CD14-positive monocyte (primary cell): ENCODE data around the gene DOCK1. TPM values are rescaled to one million over a fixed set of nuclear protein-coding genes. Genes with fewer than 3 reads are reported as not detected.

Experiments
- DNase-seq, 3 donors: peaks; one replicate each; pipeline ENCODE4 v3.0.0-alpha.2; 2011 to 2022
- H2AFZ ChIP-seq: 2 replicates; pipeline ENCODE4 v1.6.0; 2012; ENCODE audit warnings: mild to moderate bottlenecking, low read depth, low read length, inconsistent platforms; ENCODE audit not compliant: insufficient read depth, poor library complexity, severe bottlenecking
- H3K27ac ChIP-seq, 2 donors: 1 replicate in 1 of 2; 2 replicates in 1 of 2; pipeline ENCODE4 v1.5.1; 2012 to 2013; ENCODE audit warnings: low read length in 2 of 2, control low read depth in 1 of 2, inconsistent platforms in 1 of 2, low read depth in 1 of 2, mild to moderate bottlenecking in 1 of 2
- H3K27me3 ChIP-seq, 2 donors: one replicate each; pipeline versions ENCODE4 v1.6.0 to v1.6.1; 2011 to 2013; ENCODE audit warnings: low read length in 2 of 2; ENCODE audit not compliant: control insufficient read depth in 2 of 2, insufficient read depth in 2 of 2
- H3K36me3 ChIP-seq, 2 donors: replicated peaks in 1 of 2; 1 replicate in 1 of 2; 2 replicates in 1 of 2; pipeline versions ENCODE4 v1.5.1 to v1.6.1; 2012 to 2013; ENCODE audit warnings: low read length in 2 of 2, control low read depth in 1 of 2, inconsistent platforms in 1 of 2, mild to moderate bottlenecking in 1 of 2; ENCODE audit not compliant: insufficient read depth in 2 of 2, control insufficient read depth in 1 of 2
- H3K4me1 ChIP-seq, 2 donors: 1 replicate in 1 of 2; 2 replicates in 1 of 2; pipeline versions ENCODE4 v1.5.1 to v1.6.1; 2012 to 2013; ENCODE audit warnings: low read length in 2 of 2, control low read depth in 1 of 2, inconsistent platforms in 1 of 2, mild to moderate bottlenecking in 1 of 2, moderate library complexity in 1 of 2; ENCODE audit not compliant: insufficient read depth in 2 of 2, control insufficient read depth in 1 of 2
- H3K4me2 ChIP-seq: replicated peaks from 2 replicates; pipeline ENCODE3; 2012; ENCODE audit warnings: low read length, moderate library complexity, mild to moderate bottlenecking; ENCODE audit not compliant: poor library complexity, severe bottlenecking; ENCODE audit errors: extremely low read depth
- H3K4me3 ChIP-seq, 3 experiments: fragments of 200-600 bp in 1 of 3; sonication (generic) in 1 of 3; replicated peaks in 1 of 3; 1 replicate in 2 of 3; 2 replicates in 1 of 3; pipeline ENCODE4 v1.5.1; 2011 to 2013; ENCODE audit warnings: low read length in 3 of 3, mild to moderate bottlenecking in 3 of 3, control low read depth in 2 of 3, low read depth in 2 of 3, inconsistent platforms in 1 of 3, moderate library complexity in 1 of 3
- H3K79me2 ChIP-seq: 2 replicates; pipeline ENCODE4 v1.6.0; 2012; ENCODE audit warnings: mild to moderate bottlenecking, control low read depth, inconsistent platforms, low read length, moderate library complexity; ENCODE audit not compliant: insufficient read depth
- H3K9ac ChIP-seq: 2 replicates; pipeline ENCODE4 v1.6.0; 2017; ENCODE audit warnings: low read length, mild to moderate bottlenecking; ENCODE audit not compliant: insufficient read depth, poor library complexity, severe bottlenecking
- H3K9me3 ChIP-seq, 2 donors: replicated peaks in 1 of 2; 1 replicate in 1 of 2; 2 replicates in 1 of 2; pipeline versions ENCODE4 v1.5.1 to v1.6.1; 2012 to 2013; ENCODE audit warnings: low read length in 2 of 2, control low read depth in 1 of 2; ENCODE audit not compliant: control insufficient read depth in 1 of 2, insufficient read depth in 1 of 2
- H4K20me1 ChIP-seq: 2 replicates; pipeline ENCODE4 v1.6.0; 2012; ENCODE audit warnings: mild to moderate bottlenecking, low read length, control low read depth, moderate library complexity; ENCODE audit not compliant: insufficient read depth
- H3K27ac Mint-ChIP-seq, 7 donors: one replicate each; pipeline ENCODE4 v1.8.0; 2020; ENCODE audit warnings: mild to moderate bottlenecking in 7 of 7, mixed read lengths in 7 of 7, moderate library complexity in 6 of 7, inconsistent platforms in 2 of 7
- H3K27me3 Mint-ChIP-seq, 3 donors: one replicate each; pipeline ENCODE4 v1.8.0; 2021 to 2022; ENCODE audit warnings: low read depth in 3 of 3, mild to moderate bottlenecking in 3 of 3, mixed read lengths in 3 of 3, moderate library complexity in 3 of 3, inconsistent platforms in 1 of 3
- H3K36me3 Mint-ChIP-seq, 2 donors: one replicate each; pipeline ENCODE4 v1.8.0; 2020; ENCODE audit warnings: mixed read lengths in 2 of 2, inconsistent platforms in 1 of 2, mild to moderate bottlenecking in 1 of 2
- H3K4me1 Mint-ChIP-seq: one replicate; pipeline ENCODE4 v1.8.0; 2020; ENCODE audit warnings: mild to moderate bottlenecking, mixed read lengths
- H3K4me3 Mint-ChIP-seq, 2 donors: one replicate each; pipeline ENCODE4 v1.8.0; 2020; ENCODE audit warnings: mild to moderate bottlenecking in 2 of 2, mixed read lengths in 2 of 2, moderate library complexity in 1 of 2
- H3K9me3 Mint-ChIP-seq, 7 donors: one replicate each; pipeline ENCODE4 v1.8.0; 2020 to 2022; ENCODE audit warnings: mixed read lengths in 7 of 7, mild to moderate bottlenecking in 6 of 7, moderate library complexity in 6 of 7, inconsistent platforms in 2 of 7
- CTCF ChIP-seq: fragments of 200-600 bp; IDR thresholded peaks from one replicate; pipeline ENCODE4 v1.8.0; 2022; ENCODE audit warnings: antibody characterized with exemption, mild to moderate bottlenecking
- WGBS: methylation state at CpG from one replicate; pipeline ENCODE4 v1.1.5; 2013; ENCODE audit warnings: missing lambda C conversion rate; ENCODE audit not compliant: insufficient coverage; 5-methylcytosine and 5-hydroxymethylcytosine counted together
- intact Hi-C, 2 donors: fragments of 100-400 bp; cut with micrococcal nuclease; formaldehyde crosslinking; loops; one replicate each; pipeline versions ENCODE4 v1.15.0 to v1.15.1; 2023
- polyA plus RNA-seq, 3 donors: library from polyadenylated mRNA; depleted of rRNA in 1 of 3; unstranded in 2 of 3; stranded (reverse) in 1 of 3; fragments of 300-500 nt in 2 of 3; fragments of >200 nt in 1 of 3; fragmentation: Illumina TruSeq in 2 of 3; gene quantifications; 1 replicate in 2 of 3; 2 replicates in 1 of 3; pipeline ENCODE4 v1.2.3, GENCODE V29; 2012 to 2021

Gene DOCK1
- polyA plus RNA-seq, 3 donors = 0.31 to 0.35 TPM; not detected in 1

DNA sequence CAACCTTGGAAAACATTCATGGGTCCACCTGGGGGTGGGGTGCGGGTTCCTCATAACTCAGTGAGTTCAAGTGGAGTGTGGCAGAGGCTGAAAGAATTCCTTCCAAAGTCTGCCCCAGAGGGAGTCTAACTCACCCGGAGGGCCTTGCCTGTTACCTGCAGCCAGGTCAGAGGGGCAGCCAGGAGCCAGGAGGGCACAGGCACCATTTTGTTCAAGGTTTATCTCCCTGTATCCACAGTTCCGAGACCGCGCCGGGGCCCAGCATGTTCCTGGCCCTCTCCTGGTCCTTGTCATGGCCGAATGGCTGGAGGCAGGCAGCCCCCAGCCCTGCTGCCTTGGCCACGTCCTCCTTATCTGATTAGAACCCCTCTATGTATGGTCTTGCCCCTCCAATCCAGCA lies 11.4 kb upstream of the DOCK1 start:
- Histone ChIP-seq H3K9me3 (peaks cover 3 to 8% of the 10 kb centered on the region in 2 donors), H3K4me3 (no peak overlapping the region), H3K4me2 (no peak overlapping the region), H3K9ac (no peak overlapping the region), H3K36me3 (no peaks in the 10 kb centered on the region), H2AFZ (no peak overlapping the region), H3K79me2 (no peaks in the 10 kb centered on the region), H3K27me3 (no peaks in the 10 kb centered on the region), H4K20me1 (no peaks in the 10 kb centered on the region), H3K27ac (no peak overlapping the region), H3K4me1 (no peaks in the 10 kb centered on the region)
- Mint-ChIP-seq H3K4me3 (no peak overlapping the region), H3K27ac (no peak overlapping the region), H3K36me3 (no peaks in the 10 kb centered on the region), H3K27me3 (peaks cover 0 to 3% (median 2%) of the 10 kb centered on the region in 3 donors), H3K4me1 (no peaks in the 10 kb centered on the region), H3K9me3 (peaks cover 0 to 14% (median 7%) of the 10 kb centered on the region in 7 donors)
- WGBS = 96% methylated on average over 8 of the region's 8 CpGs
- intact Hi-C loops = no loop called here
- DNase-seq = no peak
- TF ChIP-seq CTCF = no peak

- Mint-ChIP-seq H3K27ac (no peak overlapping the region), H3K27me3 (peaks cover 0 to 3% (median 2%) of the 10 kb centered on the region in 3 donors)
These were observed 9.9 kb upstream of the DOCK1 start for GRCh38 chr10:126895214-126895781.

More at GRCh38 chr10:126895214-126895781, 9.9 kb upstream of the DOCK1 start:
- no peaks in the 10 kb centered on the region for H4K20me1 ChIP-seq
- Mint-ChIP-seq H3K36me3 (no peaks in the 10 kb centered on the region), H3K9me3 (peaks cover 3 to 20% (median 9%) of the 10 kb centered on the region in 7 donors), H3K4me1 (no peaks in the 10 kb centered on the region), H3K4me3 (no peak overlapping the region)
- 56% methylated on average over 6 of the region's 9 CpGs for WGBS
- no peak overlapping the region for H3K4me3 ChIP-seq
- H3K4me1 ChIP-seq = no peaks in the 10 kb centered on the region
- H3K9ac ChIP-seq = no peak overlapping the region
- intact Hi-C loops = no loop called here
- H3K9me3 ChIP-seq = peaks cover 5 to 14% of the 10 kb centered on the region in 2 donors
- DNase-seq = no peak
- no peak for TF ChIP-seq CTCF
- H3K79me2 ChIP-seq = no peaks in the 10 kb centered on the region
- H3K36me3 ChIP-seq = no peaks in the 10 kb centered on the region
- H2AFZ ChIP-seq = no peak overlapping the region
- no peak overlapping the region for H3K4me2 ChIP-seq
- no peak overlapping the region for H3K27ac ChIP-seq
- no peaks in the 10 kb centered on the region for H3K27me3 ChIP-seq
